GM10266 (cell line): ENCODE data around the gene HMCN1.
"Not testable (repeated sequence)": the region's sequence is repeated elsewhere in the genome, so short reads cannot be mapped to it uniquely, and the experiment has no call there.

Experiments
- DNase-seq: peaks from one replicate; pipeline ENCODE4 v3.0.0; 2012; ENCODE audit errors: extremely low spot score
- TF ChIP-seq, protein P1 (sequence below): IDR thresholded peaks from 2 replicates; pipeline ENCODE4 v1.5.1; 2012; ENCODE audit warnings: mild to moderate bottlenecking, low read depth; ENCODE audit not compliant: control insufficient read depth, insufficient read depth; ENCODE audit errors: missing control alignments

The HMCN1 gene

DNA sequence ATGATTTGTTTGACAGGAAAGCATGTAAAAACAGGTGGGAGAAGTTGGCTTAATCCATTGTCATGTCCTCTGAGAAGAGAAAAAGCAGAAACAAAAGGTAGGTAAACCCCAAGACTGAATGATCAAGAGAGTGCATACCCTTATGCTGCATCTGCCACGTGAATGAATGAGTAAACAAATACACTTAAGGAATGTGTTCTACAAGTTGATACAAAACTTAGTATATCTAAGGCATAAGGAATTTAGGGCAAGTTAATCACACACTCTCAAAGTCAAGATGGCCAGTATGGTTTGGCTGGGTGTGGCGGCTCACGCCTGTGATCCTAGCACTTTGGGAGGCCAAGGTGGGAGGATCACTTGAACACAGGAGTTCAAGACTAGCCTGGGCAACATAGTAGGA, 34.2 kb downstream of the HMCN1 start:
- TF ChIP-seq, protein P1, sequence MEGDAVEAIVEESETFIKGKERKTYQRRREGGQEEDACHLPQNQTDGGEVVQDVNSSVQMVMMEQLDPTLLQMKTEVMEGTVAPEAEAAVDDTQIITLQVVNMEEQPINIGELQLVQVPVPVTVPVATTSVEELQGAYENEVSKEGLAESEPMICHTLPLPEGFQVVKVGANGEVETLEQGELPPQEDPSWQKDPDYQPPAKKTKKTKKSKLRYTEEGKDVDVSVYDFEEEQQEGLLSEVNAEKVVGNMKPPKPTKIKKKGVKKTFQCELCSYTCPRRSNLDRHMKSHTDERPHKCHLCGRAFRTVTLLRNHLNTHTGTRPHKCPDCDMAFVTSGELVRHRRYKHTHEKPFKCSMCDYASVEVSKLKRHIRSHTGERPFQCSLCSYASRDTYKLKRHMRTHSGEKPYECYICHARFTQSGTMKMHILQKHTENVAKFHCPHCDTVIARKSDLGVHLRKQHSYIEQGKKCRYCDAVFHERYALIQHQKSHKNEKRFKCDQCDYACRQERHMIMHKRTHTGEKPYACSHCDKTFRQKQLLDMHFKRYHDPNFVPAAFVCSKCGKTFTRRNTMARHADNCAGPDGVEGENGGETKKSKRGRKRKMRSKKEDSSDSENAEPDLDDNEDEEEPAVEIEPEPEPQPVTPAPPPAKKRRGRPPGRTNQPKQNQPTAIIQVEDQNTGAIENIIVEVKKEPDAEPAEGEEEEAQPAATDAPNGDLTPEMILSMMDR, result no peak
- no peak for DNase-seq

DNA sequence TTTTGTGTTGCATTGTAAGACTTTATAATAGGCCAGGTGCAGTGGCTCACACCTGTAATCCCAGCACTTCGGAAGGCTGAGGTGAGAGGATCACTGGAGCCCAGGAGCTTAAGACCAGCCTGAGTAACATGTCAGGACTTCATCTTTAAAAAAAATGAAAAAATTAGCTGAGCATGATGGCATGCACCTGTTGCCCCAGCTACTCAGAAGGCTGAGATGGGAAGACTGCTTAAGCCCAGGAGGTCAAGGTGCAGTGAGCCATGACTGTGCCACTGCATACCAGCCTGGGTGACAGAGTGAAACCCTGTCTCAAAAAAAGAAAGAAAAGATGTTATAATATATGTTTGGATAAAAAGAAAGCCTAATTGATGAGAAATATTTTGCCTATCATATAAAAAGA, 34.9 kb downstream of the HMCN1 start:
- TF ChIP-seq, protein P1, result no peak
- DNase-seq, result no peak

DNA sequence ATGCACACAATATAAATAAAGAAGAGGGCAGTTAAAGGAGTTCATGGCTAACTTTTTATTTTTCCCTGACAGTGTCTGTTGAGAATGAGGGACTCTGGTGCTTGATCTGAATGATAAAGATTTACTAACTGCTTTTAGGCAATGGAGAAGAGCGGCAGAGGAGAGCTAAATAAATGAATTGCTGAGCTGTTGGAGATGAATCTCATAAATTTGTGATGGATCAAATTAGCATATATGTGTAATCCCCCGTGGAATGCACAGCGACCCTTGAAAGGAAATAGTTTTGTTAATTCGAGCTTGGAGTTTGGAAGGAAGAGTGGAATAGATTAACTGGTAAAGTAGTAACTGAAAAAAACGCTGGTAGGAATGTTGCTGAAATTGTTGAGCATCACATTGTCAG, 40.2 kb downstream of the HMCN1 start:
- DNase-seq, result no peak
- TF ChIP-seq, protein P1, result no peak

DNA sequence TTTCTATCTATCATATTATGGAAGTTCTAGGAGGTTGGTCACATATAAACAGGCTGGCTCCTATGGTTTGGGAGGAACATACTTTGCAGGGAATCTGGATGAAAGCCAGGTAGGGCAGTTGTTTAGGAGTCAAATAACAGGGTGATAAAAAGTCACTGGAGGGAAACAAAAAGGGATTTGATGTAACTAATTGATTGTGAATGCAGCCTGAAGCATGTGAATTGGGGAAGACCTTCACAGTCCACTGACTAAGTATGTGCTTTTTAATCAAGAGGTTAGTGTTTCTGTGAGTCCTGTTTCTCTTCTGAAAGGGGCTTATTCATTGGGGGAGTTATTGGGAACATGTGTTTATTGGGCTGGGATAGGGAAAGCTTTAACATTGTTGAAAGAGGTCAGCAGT, 41.3 kb downstream of the HMCN1 start:
- TF ChIP-seq, protein P1, result no peak

DNA sequence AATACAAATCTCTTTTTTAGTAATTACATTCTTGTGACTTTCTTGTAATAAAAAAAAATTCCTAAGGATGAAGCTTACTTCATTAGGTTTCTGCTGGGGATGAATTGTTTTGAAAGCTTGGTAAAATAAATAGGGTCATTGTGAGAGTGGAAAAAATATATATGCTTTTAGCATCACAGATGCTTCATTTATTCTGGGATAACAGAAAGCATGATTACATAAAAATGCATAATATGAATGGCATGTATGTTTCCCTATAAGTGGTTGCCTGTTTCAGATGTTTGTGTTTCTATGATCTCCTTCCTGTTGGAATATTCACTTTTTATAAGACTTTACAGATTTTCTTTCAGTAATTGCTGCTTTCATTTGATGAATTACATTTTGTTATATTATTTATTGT, 42.3 kb downstream of the HMCN1 start:
- TF ChIP-seq, protein P1, result no peak
- no peak for DNase-seq

More for the DNA sequence above, 41.3 kb downstream of the HMCN1 start:
- DNase-seq, result no peak

DNA sequence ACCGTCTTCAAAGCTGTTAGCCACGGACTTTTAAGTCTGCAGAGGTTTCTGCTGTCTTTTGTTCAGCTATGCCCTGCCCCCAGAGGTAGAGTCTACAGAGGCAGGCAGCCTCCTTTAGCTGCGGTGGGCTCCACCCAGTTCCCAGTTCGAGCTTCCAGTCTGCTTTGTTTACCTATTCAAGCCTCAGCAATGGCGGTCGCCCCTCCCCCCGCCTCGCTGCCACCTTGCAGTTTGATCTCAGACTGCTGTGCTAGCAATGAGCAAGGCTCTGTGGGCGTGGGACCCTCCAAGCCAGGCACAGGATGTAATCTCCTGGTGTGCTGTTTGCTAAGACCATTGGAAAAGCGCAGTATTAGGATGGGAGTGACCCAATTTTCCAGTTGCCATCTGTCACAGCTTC, 49.7 kb downstream of the HMCN1 start:
- DNase-seq, result not testable (repeated sequence)

DNA sequence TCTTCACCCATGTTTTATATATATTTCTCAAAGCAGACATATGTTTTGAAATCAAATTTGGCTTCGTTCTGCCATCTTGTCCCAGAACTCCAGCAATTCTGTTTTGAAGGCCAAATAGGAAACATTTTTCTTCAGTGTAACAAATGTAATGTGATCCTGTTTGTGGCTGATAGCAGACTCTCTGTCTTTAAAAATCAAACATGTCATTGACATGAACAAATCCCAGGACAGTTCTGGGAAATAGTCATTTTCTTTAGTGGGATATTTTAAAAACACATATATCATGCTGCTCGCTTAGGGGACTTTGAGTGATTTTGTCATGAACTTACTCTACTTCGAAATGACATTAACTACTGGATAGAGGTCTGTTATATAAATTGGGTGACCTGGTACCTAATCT, 51.4 kb downstream of the HMCN1 start:
- TF ChIP-seq, protein P1, result no peak
- no peak for DNase-seq

DNA sequence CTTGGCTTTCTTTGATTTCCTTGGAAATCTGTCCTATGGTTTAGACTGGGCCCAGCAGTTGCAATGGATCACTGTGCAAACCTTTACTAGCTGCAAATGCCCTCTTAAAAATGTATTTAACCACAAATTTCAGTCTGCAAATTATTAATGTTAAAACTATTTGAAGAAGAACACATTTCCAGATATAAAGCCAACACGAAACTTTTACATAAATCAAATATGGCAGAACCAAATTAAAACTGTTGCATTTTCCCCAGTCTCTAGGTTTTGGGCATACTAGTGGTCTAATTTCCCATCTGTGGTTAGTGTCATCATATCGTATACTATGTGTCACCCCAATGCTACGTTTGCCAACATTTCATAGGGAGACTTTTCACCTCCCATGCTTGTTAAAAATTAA, 52.3 kb downstream of the HMCN1 start:
- TF ChIP-seq, protein P1, result no peak
- no peak for DNase-seq
